ENCODE measurements around the gene VWA3A. TPM values are rescaled to one million over a fixed set of nuclear protein-coding genes. Genes with fewer than 3 reads are reported as not detected.

Gene VWA3A
- total RNA-seq, 1 donor from 2014 or later: 2.6 TPM

DNA sequence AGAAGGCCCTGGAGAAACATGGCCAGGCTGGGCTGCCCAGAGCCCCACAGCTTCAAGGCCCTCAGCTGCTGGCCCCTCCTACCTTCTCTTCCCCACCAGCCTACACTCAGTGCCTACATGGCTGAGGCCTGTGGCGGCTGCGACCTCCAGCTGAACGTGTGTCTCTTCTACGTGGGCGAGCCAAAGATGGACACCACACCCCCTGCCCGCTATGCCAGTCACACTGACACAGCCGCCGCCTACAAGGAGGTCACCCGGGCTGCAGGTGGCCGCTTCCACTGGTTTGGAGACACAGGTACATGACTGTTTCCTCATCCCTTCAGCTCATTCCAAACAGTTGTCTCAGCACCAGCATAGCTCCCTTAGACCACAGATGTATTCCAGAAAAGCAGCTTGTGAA lies 40.5 kb downstream of the VWA3A start:
- Histone ChIP-seq H3K4me1 (no peaks in the 10 kb centered on the region), H3K27me3 (no peaks in the 10 kb centered on the region), H3K9me3 (no peaks in the 10 kb centered on the region), H3K4me3 (no peak overlapping the region), H3K27ac (no peak overlapping the region), H3K36me3 (no peaks in the 10 kb centered on the region)
- ATAC-seq: peak; percentile 27
- TF ChIP-seq, protein P1, sequence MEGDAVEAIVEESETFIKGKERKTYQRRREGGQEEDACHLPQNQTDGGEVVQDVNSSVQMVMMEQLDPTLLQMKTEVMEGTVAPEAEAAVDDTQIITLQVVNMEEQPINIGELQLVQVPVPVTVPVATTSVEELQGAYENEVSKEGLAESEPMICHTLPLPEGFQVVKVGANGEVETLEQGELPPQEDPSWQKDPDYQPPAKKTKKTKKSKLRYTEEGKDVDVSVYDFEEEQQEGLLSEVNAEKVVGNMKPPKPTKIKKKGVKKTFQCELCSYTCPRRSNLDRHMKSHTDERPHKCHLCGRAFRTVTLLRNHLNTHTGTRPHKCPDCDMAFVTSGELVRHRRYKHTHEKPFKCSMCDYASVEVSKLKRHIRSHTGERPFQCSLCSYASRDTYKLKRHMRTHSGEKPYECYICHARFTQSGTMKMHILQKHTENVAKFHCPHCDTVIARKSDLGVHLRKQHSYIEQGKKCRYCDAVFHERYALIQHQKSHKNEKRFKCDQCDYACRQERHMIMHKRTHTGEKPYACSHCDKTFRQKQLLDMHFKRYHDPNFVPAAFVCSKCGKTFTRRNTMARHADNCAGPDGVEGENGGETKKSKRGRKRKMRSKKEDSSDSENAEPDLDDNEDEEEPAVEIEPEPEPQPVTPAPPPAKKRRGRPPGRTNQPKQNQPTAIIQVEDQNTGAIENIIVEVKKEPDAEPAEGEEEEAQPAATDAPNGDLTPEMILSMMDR (IDR thresholded peaks at IDR 0.05): no peak
- no peak for DNase-seq
- intact Hi-C loops (cut with DNase I): no loop called here

DNA sequence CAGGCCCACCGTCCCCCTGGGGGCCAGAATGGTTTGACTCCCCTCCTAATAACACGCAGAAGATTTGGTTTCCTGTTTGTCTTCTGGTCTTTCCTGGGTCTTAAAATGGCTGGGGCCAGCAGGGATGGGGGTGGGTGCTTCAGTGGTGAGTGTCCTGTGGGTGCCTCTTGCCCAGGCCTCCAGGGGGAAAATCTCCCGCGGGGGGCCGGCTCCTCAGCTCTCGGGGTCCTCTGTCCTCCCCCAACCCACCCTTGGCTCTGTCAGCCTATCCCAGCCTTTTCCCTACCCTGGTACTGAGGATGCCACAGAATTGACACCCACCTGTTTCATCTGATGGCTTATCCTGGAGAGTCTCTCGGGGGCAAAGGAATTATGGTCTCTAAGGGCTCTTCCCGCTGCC lies 46.1 kb downstream of the VWA3A start:
- DNase-seq (no peak), ATAC-seq (no peak)
- Histone ChIP-seq H3K4me3 (no peak overlapping the region), H3K9me3 (no peaks in the 10 kb centered on the region), H3K4me1 (no peaks in the 10 kb centered on the region), H3K36me3 (no peaks in the 10 kb centered on the region), H3K27ac (no peak overlapping the region), H3K27me3 (no peaks in the 10 kb centered on the region)
- intact Hi-C loops (cut with DNase I): no loop called here
- TF ChIP-seq, protein P1 (IDR thresholded peaks at IDR 0.05): no peak

DNA sequence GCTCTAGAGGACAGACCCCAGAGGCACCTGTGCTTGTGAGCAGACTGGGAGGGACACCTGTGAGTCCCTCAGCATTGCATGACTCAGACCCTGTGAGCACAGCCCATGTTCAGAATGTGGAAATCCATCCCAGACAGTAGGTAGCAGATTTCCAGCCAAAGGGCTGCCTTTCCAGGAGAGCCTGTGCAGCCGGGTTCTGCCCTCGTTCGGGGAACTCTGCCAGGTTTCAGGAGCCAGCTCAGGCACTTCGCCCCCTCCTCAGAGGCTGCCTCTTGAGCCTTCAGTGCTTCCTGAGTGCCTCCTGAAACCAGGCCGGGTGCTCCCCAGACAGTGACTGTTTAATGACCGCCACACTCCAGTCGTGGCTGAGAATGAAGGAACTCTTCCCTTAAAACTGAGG lies 46.7 kb downstream of the VWA3A start:
- TF ChIP-seq, protein P1 (IDR thresholded peaks at IDR 0.05): no peak
- Histone ChIP-seq H3K27me3 (no peaks in the 10 kb centered on the region), H3K36me3 (no peaks in the 10 kb centered on the region), H3K4me1 (no peaks in the 10 kb centered on the region), H3K4me3 (no peak overlapping the region), H3K9me3 (no peaks in the 10 kb centered on the region), H3K27ac (no peak overlapping the region)
- intact Hi-C loops (cut with DNase I): no loop called here
- DNase-seq: peak; percentile 83
- peak; percentile 81 for ATAC-seq

DNA sequence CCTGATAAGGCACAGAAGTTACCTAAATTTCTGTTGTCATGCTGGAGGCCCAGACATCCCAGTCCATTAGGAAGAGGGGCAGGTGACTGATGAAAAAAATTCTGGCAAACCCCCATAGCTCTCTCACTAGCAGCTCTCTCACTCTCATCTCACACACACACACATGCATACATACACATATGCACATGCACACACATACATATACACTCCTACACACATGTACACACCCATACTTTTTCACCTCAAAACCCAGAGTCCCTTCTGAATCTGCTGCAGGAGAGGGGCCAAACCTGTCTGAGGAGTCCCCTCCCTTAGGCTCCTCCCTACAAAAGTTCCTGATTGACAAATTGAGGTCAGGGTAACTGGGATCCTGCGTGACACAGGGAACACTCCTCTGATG lies 47.4 kb downstream of the VWA3A start:
- intact Hi-C loops (cut with DNase I): no loop called here
- Histone ChIP-seq H3K4me1 (no peaks in the 10 kb centered on the region), H3K4me3 (no peak overlapping the region), H3K27me3 (no peaks in the 10 kb centered on the region), H3K36me3 (no peaks in the 10 kb centered on the region), H3K27ac (no peak overlapping the region), H3K9me3 (no peaks in the 10 kb centered on the region)
- TF ChIP-seq, protein P1 (IDR thresholded peaks at IDR 0.05): no peak
- DNase-seq (no peak), ATAC-seq (no peak)

DNA sequence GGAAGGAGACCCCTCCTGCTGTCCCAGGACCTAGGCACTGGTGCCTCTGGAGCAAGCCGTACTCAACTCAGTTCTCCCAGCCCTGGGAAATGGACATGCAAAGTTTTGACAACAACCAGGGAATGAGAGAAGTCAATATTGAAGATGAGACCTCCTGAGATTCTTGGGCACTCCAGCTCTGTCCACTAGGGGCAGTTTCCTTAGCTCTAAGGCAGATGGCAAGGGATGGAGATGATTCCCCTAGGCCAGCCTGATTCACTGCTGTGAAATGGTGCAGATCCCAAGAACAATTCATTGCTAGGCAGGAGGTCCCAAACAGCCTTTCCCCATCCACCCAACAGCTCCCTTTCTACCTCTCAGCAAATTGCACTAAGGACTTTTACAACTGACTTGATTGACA lies 49.4 kb downstream of the VWA3A start:
- no peaks in the 10 kb centered on the region for H3K9me3 ChIP-seq
- TF ChIP-seq, protein P1 (IDR thresholded peaks at IDR 0.05): peak; percentile 23
- H3K27ac ChIP-seq: no peak overlapping the region
- H3K4me1 ChIP-seq: no peaks in the 10 kb centered on the region
- DNase-seq (no peak), ATAC-seq (no peak)
- H3K27me3 ChIP-seq: no peaks in the 10 kb centered on the region
- intact Hi-C loops (cut with DNase I): no loop called here
- no peak overlapping the region for H3K4me3 ChIP-seq
- H3K36me3 ChIP-seq: no peaks in the 10 kb centered on the region

DNA sequence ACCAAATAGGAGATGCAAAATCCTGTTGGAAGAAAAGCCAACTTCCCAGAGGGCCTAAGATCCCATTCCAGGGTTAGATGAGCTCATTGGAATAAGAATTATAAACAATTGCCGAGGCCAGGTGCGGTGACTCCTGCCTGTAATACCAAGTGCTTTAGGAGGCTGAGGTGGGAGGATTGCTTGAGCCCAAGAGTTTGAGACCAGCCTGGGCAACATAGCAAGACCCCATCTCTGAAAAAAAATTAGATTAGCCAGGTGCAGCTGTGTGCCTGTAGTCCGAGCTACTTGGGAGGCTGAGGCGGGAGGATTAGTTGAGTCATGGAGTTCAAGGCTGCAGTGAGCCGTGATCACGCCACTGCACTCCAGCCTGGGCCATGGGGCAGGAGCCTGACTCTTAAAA lies 52.2 kb downstream of the VWA3A start:
- H3K4me1 ChIP-seq: no peaks in the 10 kb centered on the region
- H3K27me3 ChIP-seq: no peaks in the 10 kb centered on the region
- intact Hi-C loops (cut with DNase I): no loop called here
- no peak for ATAC-seq
- TF ChIP-seq, protein P1 (IDR thresholded peaks at IDR 0.05): no peak
- H3K9me3 ChIP-seq: no peaks in the 10 kb centered on the region
- H3K36me3 ChIP-seq: no peaks in the 10 kb centered on the region
- H3K4me3 ChIP-seq: no peak overlapping the region
- no peak for DNase-seq
- no peak overlapping the region for H3K27ac ChIP-seq
